Astrocyte of the hippocampus (primary cell): Measurements from ENCODE around the gene FAM156A.
"Not testable (repeated sequence)": the region's sequence is repeated elsewhere in the genome, so short reads cannot be mapped to it uniquely, and the experiment has no call there.

Experiments used
- DNase-seq: peaks from one replicate; pipeline ENCODE4 v3.0.0; 2011; ENCODE audit warnings: low read depth, low spot score

Gene FAM156A

GRCh38 chrX:52958113-52958959, at the start of gene FAM156A:
TSS of gene FAM156A (minus strand) at chrX:52958518. CDS start at chrX:52948588, 9,930 bp downstream.
- DNase-seq = not testable (repeated sequence)

GRCh38 chrX:53005327-53005726, 47.0 kb upstream of the FAM156A start:
- no peak for DNase-seq

- no peak for DNase-seq
Observed at GRCh38 chrX:53004811-53005210, 46.5 kb upstream of the FAM156A start.

- no peak for DNase-seq
Observed at GRCh38 chrX:53004038-53004437, 45.7 kb upstream of the FAM156A start.

- DNase-seq = no peak
Observed at GRCh38 chrX:53003111-53003510, 44.8 kb upstream of the FAM156A start.

- no peak for DNase-seq
Observed at GRCh38 chrX:53001958-53002357, 43.6 kb upstream of the FAM156A start.

GRCh38 chrX:53000447-53001135, 42.3 kb upstream of the FAM156A start:
- DNase-seq = no peak

GRCh38 chrX:52995987-52996331, 37.6 kb upstream of the FAM156A start:
- no peak for DNase-seq

GRCh38 chrX:52995135-52995986, 37.0 kb upstream of the FAM156A start:
- DNase-seq = peak; percentile 96

GRCh38 chrX:52990848-52991247, 32.5 kb upstream of the FAM156A start:
- no peak for DNase-seq

GRCh38 chrX:52990011-52990631, 31.8 kb upstream of the FAM156A start:
- DNase-seq = peak; percentile 70

GRCh38 chrX:52988985-52989917, 30.9 kb upstream of the FAM156A start:
- no peak for DNase-seq

GRCh38 chrX:52983321-52984000, 25.1 kb upstream of the FAM156A start:
- DNase-seq = peak; percentile 75

- DNase-seq = peak; percentile 32
Observed at GRCh38 chrX:52979993-52980392, 21.7 kb upstream of the FAM156A start.

- no peak for DNase-seq
Observed at GRCh38 chrX:52979568-52979967, 21.2 kb upstream of the FAM156A start.

GRCh38 chrX:52977953-52978352, 19.6 kb upstream of the FAM156A start:
- no peak for DNase-seq

- not testable (repeated sequence) for DNase-seq
Observed at GRCh38 chrX:52975576-52975975, 17.3 kb upstream of the FAM156A start.

- not testable (repeated sequence) for DNase-seq
Observed at GRCh38 chrX:52974336-52974992, 16.1 kb upstream of the FAM156A start.

- not testable (repeated sequence) for DNase-seq
Observed at GRCh38 chrX:52967922-52968321, 9.6 kb upstream of the FAM156A start.
